Inferior parietal cortex (tissue), 1 donor: Measurements from ENCODE around the gene PBX1.

Source experiments
- DNase-seq: peaks from one replicate; pipeline ENCODE4 v3.0.0-alpha.2; 2016; ENCODE audit errors: extremely low spot score

The PBX1 gene

DNA sequence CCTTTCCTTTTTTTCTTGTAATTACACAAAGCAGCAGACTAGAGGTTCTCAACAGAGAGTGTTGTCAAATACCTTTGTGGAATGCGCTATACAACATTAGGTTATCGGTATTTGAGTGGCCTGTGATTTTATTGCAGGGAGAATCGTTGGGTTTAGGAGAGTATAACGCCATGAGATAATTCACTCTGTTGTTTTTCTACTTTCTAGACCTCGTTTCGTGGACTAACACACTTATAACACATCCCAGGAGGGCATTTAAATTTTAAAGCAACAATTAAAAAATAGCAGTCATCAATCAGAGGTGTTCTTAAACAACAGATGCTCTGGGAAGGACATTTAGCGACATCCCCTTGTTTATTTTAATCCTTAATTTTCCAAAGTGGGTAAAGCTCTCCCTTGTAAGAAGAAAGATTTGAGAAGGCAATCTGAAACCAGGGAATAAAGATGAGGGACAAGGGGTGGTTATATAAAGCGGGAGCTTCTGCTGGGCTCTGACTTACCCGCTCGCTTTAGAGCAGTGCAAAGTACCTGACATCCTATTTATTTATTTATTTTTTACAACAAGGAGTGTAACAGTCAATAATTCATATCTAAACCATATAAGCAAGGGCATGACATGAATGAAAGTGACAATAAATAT, 4.9 kb downstream of the PBX1 start:
- DNase-seq: no peak

DNA sequence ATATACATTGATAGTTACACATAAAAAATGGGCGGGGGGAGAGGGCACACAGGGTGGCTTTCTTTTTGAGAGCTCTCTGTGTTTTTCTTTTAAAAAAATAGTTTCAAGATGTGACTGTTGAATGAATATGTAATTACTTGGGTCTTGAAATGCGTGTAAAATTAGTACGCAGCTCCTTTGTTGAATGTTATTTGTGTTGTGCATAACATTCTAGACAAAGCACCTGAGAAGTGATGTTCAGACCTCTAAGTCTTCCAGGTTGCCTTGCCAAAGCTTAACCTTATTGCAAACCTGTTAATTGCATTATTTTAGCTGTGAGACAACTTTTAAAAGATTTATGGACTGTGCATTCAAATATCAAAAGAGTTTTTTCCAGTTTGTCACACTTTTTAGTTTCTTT, 5.4 kb downstream of the PBX1 start:
- no peak for DNase-seq

DNA sequence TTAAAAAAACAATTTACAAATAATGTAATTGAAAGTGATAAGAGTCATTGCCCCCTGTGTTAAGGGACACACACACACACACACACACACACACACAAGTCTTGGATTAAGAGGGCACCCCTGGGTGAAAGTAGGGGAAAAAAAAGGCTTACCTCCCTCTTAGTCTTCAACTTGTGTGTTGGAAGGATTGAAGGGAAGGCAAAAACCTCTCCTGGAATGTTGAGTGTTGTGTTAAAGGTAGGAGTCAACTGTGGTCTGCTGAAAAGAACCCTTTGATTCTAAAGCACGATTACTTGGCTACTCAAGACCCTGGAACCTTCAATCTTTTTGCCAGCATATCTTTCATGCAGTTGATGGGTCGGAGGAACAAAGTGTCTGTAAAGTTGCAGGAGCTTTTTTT, 6.4 kb downstream of the PBX1 start:
- no peak for DNase-seq

DNA sequence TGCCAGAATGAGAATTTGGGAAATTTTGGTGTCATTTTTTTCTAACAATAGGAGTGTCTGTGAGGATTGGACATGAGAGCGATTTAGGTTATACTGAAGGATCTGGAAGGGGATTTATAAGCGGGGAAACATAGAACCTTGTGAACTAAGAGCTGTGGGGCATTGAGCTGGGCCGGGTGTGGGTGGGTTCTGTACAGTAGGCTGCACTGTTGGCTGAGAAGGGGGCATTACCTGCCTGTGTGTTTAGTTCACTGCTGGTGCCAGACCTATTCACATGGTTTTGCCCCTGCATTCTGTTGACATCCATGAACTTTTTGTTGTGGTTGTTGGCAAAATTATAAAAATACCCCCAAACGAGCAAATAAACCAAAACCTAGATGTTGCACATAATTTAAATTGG, 8.8 kb downstream of the PBX1 start:
- DNase-seq: no peak

DNA sequence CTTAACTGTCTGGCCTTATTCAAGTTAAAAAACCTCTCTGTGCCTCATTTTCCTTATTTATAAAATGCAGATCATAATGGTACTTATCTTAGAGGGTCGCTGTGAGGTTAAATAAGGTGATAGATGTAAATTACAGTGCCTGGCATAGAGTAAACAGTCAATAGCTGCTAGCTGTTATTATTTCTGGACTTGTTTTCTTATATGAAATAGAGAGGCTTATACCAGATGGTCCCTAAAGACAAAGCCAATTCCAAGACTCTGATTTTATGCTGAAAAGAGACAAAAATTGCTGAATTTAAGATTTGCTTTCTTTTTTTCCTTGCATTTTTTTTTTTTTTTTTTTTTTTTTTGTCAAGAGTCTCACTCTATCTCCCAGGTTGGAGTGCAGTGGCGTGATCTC, 10.3 kb downstream of the PBX1 start:
- no peak for DNase-seq

DNA sequence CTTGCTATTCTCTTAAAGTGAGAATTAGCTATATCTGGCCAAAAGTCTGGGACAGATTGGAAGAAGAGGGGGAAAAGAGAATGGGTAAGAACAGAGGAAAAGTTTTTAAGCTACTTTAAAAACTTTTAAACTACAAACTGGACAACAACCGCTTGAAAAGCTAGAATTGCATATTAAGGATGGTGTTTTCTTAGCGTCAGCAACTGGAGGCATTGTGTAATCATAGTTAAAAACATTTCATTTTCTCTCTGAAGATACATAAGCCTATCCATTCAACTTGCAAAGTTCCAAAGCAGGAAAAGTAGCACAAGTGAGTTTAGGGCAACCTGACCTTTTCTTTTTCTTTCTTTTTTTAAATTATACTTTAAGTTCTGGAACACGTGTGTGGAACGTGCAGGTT, 10.9 kb downstream of the PBX1 start:
- no peak for DNase-seq

DNA sequence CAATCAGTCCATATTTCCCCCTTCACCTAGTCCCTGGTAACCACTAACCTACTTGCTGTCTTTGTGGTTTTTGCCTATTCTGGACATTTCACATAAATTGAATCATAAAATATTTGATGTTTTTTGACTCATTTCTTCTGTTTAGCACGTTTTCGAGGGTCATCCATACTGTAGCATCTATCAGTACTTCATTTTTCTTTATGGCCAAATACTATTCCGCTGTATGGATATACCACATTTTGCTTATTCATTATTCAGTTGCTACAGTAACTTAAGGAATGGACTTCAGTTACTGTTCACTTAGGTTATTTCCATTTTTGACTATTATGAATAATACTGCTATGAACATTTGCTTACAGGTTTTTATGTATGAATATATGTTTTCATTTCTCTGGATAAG, 12.3 kb downstream of the PBX1 start:
- no peak for DNase-seq

DNA sequence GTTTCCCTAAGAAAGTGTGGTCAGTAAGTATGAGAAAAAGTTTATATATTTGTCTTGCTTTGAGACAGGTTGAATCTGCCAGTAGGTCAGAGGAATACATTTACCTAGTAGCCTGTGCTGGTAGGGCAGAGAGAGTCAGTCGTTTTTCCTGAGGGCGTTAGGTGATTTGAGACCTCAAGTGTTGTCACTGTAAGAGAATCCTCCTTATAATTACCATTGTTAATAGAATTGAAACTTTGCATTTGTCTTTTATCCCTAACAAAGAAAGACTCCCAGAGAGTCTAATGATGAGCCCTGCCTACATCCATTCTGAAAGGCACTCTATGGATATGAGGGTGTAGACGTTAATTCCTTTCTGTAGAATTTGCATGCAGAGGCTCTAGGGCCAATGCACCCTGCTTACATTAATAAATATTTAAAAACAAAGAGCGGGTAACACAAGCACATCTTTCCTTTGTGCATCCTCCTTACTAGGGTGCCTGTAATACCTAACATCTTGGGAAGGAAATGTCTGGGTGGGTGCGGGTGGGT, 16.4 kb downstream of the PBX1 start:
- no peak for DNase-seq

DNA sequence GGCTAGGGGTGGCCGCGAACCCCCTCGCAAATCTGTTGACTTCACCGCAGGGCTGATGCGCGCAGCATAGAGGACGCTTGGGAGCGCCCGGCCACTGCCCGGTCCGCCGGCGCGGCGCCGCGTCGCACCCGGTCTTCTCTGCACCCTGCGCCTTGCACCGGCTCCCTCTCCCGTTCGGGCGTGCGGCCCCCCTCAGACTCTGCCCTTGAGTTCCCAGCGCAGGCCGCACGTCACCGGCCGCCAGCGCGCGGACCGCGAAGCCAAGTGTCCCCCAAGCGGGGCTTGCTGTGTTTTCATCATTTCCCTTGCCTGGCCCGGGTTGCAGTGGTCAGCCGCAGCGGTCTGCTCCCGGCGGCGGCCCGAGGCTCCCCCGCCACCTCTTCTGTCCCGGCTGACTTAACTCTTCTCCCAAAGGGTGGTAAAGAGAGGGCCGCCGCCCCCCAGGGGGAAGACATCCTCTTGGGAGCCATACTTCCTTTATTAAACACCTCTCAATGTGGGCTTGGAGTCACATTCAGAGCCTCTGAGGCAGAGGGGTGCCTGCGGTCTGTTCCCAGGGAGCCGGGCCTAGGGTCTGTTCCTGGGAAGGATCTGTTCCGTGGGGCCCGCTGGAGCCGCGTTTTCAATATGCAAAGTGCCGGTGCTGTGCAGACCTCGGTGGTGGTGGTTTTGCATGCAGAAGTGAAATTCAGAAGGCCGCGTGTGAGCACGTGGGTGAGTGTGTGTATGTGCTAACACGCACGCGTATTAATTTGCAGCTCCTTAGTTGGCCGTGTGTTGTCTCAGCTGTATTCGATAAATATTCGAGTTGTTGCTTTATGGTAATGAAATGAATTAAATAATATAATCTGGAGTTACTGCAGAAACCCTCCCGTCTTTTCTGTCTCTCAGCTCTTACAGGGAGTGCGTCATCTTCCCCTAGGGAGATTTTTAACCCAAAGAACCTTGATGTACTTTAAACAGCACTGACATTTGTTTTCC, 17.6 kb downstream of the PBX1 start:
- no peak for DNase-seq

DNA sequence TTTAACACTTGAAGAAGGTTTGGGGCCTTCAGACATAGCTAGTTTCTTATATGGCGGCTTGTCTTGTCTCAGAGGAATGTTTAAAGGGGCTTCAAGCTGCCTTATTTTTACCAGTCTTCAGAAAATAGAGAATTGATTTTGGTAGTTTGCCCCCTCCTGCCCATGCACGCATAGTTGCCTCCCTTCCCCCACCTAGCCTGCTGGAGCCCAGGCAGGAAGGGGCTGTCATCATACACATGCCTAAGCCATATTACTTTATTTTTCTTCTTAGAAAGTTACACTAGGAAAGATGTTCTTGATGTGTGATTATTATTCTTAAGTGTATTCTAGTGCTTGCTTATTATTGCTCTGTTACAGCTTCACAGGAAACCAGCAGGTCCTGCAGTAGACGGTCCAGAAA, 18.3 kb downstream of the PBX1 start:
- no peak for DNase-seq

DNA sequence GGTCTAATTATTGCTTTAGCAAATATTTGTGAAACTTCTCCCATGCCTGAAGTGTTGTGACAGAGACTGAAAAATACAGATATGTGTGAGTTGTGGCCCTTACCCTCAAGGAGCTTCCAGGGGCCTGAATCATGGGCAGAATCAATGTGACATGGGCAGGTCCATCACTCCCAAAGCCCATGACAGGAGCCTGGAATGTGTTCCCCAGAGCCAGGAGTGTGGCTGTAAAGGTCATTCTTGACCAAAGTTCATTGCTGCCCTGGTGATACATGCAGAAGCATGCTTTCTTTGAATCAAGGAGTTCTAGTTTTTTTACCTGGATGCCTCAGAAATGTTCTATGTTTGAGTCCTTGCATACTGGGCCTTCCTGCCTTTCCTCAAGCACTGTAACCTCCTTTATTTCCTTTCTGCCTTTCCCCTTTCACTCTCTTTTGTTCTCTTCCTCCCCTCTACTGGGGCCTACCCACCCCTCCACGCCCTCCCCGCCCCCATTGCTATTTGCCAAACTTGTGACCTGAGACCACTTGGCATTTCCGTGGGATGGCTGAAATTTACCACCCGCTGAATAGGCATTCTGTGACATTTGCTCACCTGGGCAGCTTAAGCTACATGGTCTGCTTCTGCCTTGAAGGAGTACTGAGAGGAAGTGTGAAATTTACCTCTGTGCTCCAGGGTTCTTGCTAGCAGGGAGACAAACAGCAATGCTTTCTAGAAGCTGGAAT, 19.7 kb downstream of the PBX1 start:
- no peak for DNase-seq

DNA sequence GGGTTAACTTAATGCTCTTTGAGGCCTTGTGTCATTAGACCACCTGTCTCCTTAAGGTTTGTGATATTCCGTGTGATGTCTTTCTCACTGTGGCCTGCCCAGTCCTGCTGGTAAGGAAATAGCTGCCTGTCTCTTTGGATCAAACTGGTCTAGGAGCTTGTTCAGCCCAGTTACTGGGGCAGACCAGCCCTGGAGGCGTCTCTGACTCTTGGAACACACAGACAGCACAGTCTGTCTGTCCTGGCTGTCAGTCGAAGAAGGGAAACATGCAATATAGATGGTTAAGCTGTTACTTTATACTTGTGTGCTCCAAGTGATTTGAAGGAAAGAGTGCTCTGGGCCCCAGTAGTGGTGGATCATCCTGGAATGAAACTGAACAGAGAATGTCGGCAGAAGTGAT, 20.4 kb downstream of the PBX1 start:
- DNase-seq: no peak

DNA sequence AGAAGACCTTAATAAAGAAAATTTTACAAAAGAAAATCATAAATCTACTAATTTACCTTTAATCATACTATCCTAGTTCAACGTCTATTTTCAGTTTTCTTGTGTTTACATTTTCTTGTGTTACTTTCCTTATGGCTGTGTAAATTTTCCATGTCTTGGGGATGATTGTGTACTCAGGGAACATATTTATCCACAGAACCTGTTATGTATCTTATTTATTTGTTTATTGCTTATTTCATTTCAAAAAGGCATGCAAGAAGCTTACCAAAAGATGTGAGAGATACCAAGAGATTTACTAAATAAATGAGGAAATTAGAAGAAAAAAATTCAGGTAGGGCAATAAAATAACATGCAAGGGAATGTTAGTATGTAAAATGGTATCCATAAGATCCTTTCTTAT, 22.8 kb downstream of the PBX1 start:
- no peak for DNase-seq

DNA sequence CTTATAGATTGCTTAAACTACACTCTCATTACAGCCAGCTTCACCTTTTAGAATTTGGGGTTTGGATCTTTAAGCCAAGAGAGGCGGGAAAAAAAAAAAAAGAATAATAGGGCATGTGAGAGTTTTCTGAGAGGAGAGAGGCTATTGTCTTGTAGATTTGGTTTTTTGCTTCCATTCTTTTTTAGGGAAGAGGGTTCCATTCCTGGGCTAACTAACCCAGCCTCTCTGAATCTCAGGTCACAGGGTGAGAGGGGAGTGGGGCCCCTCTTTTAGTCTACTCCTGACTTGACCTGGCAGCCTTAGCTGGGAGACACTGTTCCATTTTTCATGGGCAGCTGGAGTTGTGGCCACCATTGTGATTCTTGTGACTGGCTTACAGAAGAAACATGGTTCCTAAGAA, 24.2 kb downstream of the PBX1 start:
- no peak for DNase-seq

DNA sequence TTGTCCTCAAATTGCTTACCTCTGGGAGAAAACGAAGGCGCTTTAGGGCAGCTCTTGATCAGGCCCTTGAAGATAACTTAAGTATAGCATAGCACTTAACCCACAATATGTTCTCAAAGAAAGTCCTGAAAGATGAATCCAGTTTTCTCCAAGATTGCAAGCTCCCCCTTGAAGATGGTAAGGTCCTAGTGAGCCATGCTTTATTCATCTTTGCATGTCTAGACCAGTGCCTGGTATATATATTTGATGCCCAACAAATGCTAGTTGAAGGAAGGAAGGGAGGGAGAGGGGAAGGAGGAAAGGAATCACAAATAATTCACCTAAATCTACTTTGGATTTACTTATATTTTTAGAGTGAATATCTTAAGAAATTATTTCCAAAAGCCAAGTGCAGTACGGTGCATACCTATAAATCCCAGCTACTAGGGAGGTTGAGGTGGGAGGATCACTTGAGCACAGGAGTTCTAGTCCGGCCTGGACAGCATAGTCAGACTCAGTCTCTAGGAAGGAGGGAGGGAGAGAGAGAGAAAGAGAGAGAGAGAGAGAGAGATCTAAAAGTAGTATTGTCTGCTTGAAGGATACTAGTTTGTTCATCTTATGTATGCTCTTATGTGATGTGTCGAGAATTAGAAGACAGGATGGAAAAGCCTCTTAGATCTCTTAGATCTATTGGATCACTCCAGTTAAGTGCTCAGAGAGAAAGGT, 25.0 kb downstream of the PBX1 start:
- DNase-seq: no peak

DNA sequence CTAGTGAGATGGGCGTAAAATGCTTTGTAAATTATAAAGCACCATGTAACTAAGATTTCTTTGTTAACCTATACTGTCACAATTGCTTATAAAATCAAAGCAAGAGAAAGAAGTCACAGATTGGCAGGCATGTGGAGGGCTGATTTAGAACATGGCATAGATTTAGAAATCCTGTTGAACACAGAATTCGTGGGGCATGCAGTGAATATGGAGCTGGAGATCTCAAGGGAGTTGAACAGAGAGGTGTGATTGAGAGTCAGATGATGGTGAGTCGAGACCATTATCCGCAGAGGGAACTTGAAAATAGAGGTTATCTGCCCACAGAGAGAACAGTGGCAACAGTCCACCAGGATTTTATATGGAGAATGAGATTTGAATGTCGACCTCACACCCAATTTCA, 27.6 kb downstream of the PBX1 start:
- DNase-seq: no peak

DNA sequence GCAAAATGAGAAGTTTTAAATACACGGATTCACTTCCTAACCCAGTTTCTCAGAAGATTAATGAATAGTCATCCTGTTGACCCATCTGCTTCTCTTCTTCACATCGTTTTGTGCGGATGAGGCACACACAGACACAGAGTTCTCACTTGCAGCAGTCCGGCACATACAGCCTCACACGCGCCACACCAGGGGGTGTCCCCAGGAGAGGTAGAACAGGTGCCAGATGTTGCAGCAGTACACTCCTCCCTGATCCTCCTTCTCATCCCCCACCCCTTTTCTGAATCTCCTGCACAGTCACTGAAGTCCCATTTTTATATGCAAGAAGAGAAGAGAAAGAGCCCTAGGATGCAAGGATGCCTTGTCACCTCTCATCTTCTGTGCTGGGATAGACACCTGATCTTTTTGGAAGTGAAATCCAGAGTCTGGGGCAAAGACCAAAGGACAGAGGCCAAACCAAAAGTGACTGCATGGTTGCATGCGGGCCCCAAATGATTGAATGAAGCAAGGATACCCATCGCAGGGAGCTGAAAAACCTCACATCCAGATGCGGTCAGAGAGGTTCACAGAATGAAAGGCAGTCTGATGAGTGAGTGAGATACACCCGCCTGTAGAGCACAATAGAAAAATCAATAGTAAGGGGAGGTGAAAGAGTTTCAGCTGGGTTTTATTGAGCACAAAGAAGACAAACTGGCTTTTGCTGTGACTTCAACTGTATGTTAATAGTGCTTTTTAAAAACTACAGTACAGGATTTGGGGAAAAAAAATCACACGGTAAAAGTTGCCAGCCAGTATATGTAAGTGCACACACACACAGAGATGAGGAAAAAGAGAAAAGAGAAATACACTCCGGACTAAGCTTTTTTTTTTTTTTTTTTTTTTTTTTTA, 28.9 kb downstream of the PBX1 start:
- DNase-seq: no peak

DNA sequence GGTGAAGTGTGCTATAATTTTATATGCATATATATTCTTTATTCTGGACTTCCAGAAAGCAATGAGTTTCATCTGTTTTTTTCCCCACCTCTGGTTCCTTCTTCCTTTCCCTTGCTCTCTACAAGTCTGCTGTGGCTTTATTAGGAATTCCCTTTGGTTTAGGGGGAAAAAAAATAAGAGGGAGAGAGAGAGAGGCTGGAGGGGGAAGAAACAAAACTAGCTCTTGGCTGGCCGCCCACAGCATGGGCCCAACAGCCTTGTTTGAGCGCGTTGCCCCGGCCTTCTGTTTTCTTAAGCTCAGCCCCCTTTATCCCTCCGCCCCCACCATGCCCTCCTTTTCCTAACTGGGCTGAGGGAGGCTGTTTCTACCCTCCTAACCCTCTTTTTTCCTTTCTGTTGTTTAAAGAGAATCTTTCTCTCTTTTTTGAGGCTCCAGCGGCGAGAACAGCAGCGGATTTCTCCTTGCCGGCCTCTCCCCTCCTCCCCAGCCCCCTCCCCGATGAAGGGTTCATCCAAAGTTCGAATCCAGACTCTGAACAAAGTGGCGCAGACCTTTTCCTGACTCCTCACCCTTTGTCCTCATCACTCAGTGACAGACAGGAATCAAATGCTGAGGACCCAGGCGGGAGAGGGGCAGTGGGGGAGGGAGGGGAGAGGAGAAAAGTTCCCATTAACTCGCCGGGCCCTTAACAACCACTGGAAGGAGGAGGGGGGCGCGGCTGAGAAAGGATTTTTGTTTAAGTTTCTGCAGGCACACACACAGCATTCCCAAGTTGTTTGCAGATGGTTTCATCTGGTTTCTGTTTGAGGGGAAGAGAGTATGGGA, 29.7 kb downstream of the PBX1 start:
- DNase-seq: no peak

DNA sequence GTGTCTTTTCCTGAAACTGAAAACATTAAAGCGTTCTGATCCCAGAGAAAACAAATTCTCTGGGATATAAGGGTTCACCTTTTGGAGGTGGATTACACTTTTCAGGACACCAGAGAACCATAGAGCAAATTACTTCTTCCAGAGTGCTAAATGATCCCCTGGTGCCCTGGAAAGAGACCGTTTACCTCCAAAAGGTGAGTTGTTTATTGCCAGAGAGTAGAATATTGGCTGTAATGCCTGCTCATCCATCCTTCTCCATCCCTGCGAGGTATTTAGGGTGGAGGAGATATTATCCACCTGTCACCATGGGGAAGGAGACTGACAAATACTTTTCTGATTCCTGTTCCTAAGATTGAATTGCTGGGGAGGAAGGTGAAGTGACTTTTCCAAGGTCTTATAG, 30.4 kb downstream of the PBX1 start:
- no peak for DNase-seq

DNA sequence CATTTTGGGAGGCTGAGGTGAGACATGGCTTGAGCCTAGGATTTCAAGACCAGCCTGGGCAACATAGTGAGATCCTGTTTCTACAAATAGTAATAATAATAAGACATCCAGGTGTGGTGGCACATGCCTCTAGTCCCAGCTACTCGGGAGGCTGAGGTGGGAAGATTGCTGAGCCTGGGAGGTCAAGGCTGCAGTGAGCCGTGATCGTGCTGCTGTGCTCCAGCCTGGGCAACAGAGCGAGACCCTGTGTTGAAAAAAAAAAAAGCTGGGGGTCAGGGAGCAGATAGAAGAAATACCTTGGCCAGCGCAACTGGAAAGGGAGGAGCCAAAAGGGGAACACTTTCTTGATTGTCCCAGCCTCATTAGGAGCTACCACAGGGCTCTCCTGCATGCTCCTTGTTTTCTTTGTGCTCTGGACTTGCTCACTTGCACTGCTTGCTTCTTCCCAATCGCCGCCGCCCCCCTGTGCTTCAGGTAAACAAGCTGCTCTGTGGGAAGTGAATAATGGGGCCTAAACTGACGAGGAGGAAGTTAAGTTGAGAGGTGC, 31.1 kb downstream of the PBX1 start:
- DNase-seq: no peak
